HEK293 (cell line): Measurements from ENCODE around the gene TAS2R38.

ENCODE experiments used
- SP2 ChIP-seq: fragments of 450-650 bp; formaldehyde crosslinking; IDR thresholded peaks from 2 replicates; pipeline ENCODE4 v1.5.1; 2016; ENCODE audit warnings: missing biosample characterization, missing genetic modification characterization
- TRIM28 ChIP-seq: IDR thresholded peaks from 2 replicates; pipeline ENCODE4 v1.6.1; 2011; ENCODE audit warnings: low read length, control low read depth, borderline replicate concordance
- ZNF670 ChIP-seq: fragments of 450-650 bp; formaldehyde crosslinking; IDR thresholded peaks from 2 replicates; pipeline ENCODE4 v1.5.1; 2016; ENCODE audit warnings: missing biosample characterization, missing genetic modification characterization, low read depth
- TF ChIP-seq, protein P1 (sequence below): fragments of 450-650 bp; formaldehyde crosslinking; IDR thresholded peaks from 2 replicates; pipeline ENCODE4 v1.5.1; 2016; ENCODE audit warnings: missing biosample characterization, missing genetic modification characterization
- TF ChIP-seq, protein P2 (sequence below): fragments of 450-650 bp; formaldehyde crosslinking; IDR thresholded peaks from 2 replicates; pipeline ENCODE4 v1.5.1; 2016; ENCODE audit warnings: missing biosample characterization, missing genetic modification characterization
- TF ChIP-seq, protein P3 (sequence below): fragments of 450-650 bp; formaldehyde crosslinking; IDR thresholded peaks from 2 replicates; pipeline ENCODE4 v1.5.1; 2016; ENCODE audit warnings: missing biosample characterization, missing genetic modification characterization
- TF ChIP-seq, protein P4 (sequence below): fragments of 450-650 bp; formaldehyde crosslinking; IDR thresholded peaks from 2 replicates; pipeline ENCODE4 v1.5.1; 2016; ENCODE audit warnings: missing biosample characterization, missing genetic modification characterization

DNA sequence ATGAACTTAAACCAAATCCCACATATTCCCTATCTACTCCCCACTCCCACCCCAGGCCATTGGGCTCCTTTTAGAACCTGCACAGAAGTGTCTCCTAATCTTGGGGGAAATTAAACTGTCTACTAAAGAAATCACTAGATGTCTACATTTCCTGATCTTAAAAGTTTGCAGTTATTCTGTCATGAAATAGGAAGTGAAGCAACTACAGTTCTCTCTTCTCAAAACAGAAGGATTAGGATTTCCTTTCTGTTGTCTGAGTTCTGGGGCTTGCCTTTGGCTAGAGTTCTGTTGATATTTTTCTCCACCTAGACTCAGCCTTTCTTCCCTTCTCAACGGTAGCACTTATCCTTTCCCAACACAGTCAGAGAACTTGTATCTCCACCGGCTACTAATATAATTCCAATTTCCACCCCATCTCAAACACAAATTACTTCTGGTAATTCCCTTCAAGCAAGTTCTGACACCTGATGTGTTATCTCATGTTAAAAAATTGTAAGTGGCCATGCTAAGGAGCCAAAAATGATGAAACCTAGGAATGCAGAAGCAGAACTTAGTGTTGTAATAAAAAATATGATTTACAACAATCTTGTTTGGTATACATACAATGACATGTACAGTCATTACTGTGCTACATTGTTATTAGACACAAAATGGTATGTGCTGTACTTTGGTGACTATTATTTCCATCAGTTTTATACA is 45.3 kb downstream of the TAS2R38 start:
- TF ChIP-seq SP2 (tag by site-specific recombination) (no peak), ZNF670 (tag by site-specific recombination) (no peak), TRIM28 (no peak)
- TF ChIP-seq, protein P1, sequence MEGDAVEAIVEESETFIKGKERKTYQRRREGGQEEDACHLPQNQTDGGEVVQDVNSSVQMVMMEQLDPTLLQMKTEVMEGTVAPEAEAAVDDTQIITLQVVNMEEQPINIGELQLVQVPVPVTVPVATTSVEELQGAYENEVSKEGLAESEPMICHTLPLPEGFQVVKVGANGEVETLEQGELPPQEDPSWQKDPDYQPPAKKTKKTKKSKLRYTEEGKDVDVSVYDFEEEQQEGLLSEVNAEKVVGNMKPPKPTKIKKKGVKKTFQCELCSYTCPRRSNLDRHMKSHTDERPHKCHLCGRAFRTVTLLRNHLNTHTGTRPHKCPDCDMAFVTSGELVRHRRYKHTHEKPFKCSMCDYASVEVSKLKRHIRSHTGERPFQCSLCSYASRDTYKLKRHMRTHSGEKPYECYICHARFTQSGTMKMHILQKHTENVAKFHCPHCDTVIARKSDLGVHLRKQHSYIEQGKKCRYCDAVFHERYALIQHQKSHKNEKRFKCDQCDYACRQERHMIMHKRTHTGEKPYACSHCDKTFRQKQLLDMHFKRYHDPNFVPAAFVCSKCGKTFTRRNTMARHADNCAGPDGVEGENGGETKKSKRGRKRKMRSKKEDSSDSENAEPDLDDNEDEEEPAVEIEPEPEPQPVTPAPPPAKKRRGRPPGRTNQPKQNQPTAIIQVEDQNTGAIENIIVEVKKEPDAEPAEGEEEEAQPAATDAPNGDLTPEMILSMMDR, result no peak
- TF ChIP-seq, protein P2, sequence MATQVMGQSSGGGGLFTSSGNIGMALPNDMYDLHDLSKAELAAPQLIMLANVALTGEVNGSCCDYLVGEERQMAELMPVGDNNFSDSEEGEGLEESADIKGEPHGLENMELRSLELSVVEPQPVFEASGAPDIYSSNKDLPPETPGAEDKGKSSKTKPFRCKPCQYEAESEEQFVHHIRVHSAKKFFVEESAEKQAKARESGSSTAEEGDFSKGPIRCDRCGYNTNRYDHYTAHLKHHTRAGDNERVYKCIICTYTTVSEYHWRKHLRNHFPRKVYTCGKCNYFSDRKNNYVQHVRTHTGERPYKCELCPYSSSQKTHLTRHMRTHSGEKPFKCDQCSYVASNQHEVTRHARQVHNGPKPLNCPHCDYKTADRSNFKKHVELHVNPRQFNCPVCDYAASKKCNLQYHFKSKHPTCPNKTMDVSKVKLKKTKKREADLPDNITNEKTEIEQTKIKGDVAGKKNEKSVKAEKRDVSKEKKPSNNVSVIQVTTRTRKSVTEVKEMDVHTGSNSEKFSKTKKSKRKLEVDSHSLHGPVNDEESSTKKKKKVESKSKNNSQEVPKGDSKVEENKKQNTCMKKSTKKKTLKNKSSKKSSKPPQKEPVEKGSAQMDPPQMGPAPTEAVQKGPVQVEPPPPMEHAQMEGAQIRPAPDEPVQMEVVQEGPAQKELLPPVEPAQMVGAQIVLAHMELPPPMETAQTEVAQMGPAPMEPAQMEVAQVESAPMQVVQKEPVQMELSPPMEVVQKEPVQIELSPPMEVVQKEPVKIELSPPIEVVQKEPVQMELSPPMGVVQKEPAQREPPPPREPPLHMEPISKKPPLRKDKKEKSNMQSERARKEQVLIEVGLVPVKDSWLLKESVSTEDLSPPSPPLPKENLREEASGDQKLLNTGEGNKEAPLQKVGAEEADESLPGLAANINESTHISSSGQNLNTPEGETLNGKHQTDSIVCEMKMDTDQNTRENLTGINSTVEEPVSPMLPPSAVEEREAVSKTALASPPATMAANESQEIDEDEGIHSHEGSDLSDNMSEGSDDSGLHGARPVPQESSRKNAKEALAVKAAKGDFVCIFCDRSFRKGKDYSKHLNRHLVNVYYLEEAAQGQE, result no peak
- TF ChIP-seq, protein P3, sequence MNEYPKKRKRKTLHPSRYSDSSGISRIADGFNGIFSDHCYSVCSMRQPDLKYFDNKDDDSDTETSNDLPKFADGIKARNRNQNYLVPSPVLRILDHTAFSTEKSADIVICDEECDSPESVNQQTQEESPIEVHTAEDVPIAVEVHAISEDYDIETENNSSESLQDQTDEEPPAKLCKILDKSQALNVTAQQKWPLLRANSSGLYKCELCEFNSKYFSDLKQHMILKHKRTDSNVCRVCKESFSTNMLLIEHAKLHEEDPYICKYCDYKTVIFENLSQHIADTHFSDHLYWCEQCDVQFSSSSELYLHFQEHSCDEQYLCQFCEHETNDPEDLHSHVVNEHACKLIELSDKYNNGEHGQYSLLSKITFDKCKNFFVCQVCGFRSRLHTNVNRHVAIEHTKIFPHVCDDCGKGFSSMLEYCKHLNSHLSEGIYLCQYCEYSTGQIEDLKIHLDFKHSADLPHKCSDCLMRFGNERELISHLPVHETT (tag by site-specific recombination), result no peak
- TF ChIP-seq, protein P4, sequence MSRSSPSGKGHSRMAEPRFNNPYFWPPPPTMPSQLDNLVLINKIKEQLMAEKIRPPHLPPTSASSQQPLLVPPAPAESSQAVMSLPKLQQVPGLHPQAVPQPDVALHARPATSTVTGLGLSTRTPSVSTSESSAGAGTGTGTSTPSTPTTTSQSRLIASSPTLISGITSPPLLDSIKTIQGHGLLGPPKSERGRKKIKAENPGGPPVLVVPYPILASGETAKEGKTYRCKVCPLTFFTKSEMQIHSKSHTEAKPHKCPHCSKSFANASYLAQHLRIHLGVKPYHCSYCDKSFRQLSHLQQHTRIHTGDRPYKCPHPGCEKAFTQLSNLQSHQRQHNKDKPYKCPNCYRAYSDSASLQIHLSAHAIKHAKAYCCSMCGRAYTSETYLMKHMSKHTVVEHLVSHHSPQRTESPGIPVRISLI (tag by site-specific recombination), result no peak
